WI38 (cell line): ENCODE results near the gene LMX1A.

ENCODE experiments used
- H3K4me3 ChIP-seq: 2 replicates; pipeline ENCODE4 v1.5.1; 2011; ENCODE audit warnings: low read depth, mild to moderate bottlenecking, control low read depth, low read length
- CTCF ChIP-seq: IDR thresholded peaks from 2 replicates; pipeline ENCODE4 v1.5.1; 2012; ENCODE audit warnings: low read depth, mild to moderate bottlenecking, control low read depth, low read length

The LMX1A gene

GRCh38 chr1:165342587-165342986, 13.9 kb downstream of the LMX1A start:
- H3K4me3 ChIP-seq: no peak overlapping the region
- no peak for TF ChIP-seq CTCF

- TF ChIP-seq CTCF: no peak
- no peak overlapping the region for H3K4me3 ChIP-seq
Measured at GRCh38 chr1:165342168-165342567, 14.3 kb downstream of the LMX1A start.

GRCh38 chr1:165339164-165339563, 17.4 kb downstream of the LMX1A start:
- no peak overlapping the region for H3K4me3 ChIP-seq
- no peak for TF ChIP-seq CTCF

GRCh38 chr1:165330483-165330882, 26.0 kb downstream of the LMX1A start:
- no peak overlapping the region for H3K4me3 ChIP-seq
- no peak for TF ChIP-seq CTCF

GRCh38 chr1:165329104-165329503, 27.4 kb downstream of the LMX1A start:
- no peak overlapping the region for H3K4me3 ChIP-seq
- TF ChIP-seq CTCF: no peak

- TF ChIP-seq CTCF: no peak
- H3K4me3 ChIP-seq: no peak overlapping the region
Measured at GRCh38 chr1:165328136-165328535, 28.4 kb downstream of the LMX1A start.

- no peak for TF ChIP-seq CTCF
Measured at GRCh38 chr1:165327538-165327937, 29.0 kb downstream of the LMX1A start.

More at GRCh38 chr1:165327538-165327937, 29.0 kb downstream of the LMX1A start:
- no peak overlapping the region for H3K4me3 ChIP-seq
